Posterior vena cava (tissue), 2 donors: ENCODE results near the gene HCN2. TPM values are rescaled to one million over a fixed set of nuclear protein-coding genes. Genes with fewer than 3 reads are reported as not detected.

Experiments used
- DNase-seq: peaks from one replicate; pipeline ENCODE4 v3.0.0-alpha.2; 2020; ENCODE audit warnings: low spot score
- intact Hi-C, 2 donors: fragments of 100-400 bp; cut with DNase I; formaldehyde crosslinking; loops; one replicate each; pipeline versions ENCODE4 v1.14.1 to v1.14.2; 2022 to 2023
- total RNA-seq, 2 donors: library from RNA; stranded (reverse); fragmentation: NEBNext Ultra II Directional; extraction: Animal tissue kit (Norgen Biotek cat#: 25700); gene quantifications; one replicate each; pipeline ENCODE4 v1.2.1, GENCODE V29; 2021
- donor health status: DM: yes; HTN: yes; CAD: no.
- donor health status: DM: yes; HTN: yes; CAD: no.

HCN2 gene
- total RNA-seq, 2 donors from 2014 or later, result 0.10 to 0.37 TPM

- intact Hi-C loops, result no loop called here
Observed at GRCh38 chr19:644363-644762, 54.7 kb downstream of the HCN2 start.

DNA sequence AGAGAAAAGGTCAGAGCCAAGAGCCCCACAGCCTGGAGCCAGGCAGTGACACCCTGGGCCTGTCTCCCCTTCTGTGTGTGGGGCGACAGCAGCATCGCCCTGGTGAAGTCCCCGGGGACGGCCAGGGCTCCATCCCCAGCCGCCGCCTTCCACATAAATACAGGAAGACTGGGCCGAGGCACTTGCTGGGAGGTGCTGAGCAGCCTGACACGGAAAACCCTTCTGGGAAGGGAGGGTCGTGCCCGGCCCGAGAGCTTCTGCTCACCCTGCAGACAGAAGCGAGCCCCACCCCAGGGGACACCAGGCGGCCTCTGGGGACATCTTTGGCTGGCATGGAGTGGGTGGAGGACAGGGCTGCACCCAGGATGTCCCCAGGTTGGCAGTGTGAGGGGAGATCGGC lies 55.1 kb downstream of the HCN2 start:
- no peak for DNase-seq
- intact Hi-C loops, result no loop called here

More at GRCh38 chr19:644363-644762, 54.7 kb downstream of the HCN2 start:
- DNase-seq, result no peak

GRCh38 chr19:645912-646778 lies 56.5 kb downstream of the HCN2 start:
- intact Hi-C loops, result no loop called here
- no peak for DNase-seq

GRCh38 chr19:646779-647565 lies 57.3 kb downstream of the HCN2 start:
- intact Hi-C loops, result no loop called here
- no peak for DNase-seq

- intact Hi-C loops, result no loop called here
- no peak for DNase-seq
Observed at GRCh38 chr19:647566-648284, 58.0 kb downstream of the HCN2 start.

DNA sequence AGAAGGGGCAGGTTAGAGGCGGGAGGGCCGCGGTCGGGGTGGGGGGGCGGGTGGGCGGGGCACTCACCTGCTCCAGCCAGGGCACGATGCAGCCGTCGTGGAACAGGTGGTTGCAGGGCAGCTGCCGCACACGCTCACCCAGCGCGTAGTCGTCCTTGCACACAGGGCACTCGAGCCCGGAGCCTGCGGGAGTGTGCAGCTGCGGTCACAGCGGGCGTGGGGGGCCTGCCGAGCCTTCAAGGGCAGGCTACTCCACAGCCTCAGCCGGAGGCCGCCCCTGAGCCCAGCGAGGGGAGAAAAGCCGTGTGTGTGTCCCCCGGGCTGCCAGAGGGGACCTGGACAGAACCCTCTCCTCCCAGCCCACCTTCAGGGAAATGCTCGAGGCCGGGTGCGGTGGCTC lies 58.6 kb downstream of the HCN2 start:
- intact Hi-C loops, result no loop called here
- no peak for DNase-seq

DNA sequence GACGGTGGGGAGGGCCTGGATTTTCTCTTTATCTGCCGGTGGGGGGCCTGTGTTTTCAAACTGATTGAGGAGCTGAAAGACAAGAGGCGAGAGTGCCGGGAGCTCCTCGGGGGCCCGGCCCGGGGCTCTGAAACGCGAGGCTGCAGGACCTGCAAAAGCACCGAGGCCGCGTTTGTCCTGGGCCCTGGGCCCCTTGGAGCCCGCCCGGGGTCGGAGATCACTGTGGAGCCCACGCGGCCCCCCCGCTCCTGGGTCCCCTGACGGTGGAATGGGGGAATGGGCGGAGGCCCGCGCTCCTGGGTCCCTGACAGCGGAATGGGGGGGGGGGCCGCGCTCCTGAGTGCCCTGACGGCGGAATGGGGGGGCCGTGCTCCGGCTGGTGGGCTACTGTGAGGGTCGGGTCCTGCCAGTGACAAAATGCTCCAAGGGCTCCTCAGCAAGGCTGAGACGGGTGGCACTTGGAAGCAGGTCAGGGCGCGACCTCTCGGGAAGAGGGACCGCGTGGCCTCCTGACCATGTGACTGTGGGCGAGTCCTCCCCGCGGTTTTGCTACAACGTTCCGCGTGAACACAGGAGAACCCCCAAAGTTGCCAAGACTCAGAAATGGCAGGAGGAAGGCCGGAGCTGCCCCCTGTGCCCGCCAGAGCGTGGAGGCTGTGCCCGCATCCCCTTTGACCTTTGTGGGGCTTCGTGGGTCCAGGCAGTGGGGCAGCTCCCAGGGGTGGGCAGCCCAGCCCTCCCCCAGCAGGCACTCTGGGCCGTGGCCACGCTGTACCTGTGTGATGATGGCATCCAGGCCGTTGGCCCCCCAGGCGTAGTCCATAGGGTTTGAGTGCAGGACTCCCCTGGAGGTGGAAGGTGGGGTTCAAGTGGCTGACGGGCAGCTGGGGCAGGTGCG lies 59.5 kb downstream of the HCN2 start:
- intact Hi-C loops, result no loop called here
- DNase-seq, result no peak

GRCh38 chr19:650121-650520 lies 60.4 kb downstream of the HCN2 start:
- intact Hi-C loops, result no loop called here
- DNase-seq, result no peak

DNA sequence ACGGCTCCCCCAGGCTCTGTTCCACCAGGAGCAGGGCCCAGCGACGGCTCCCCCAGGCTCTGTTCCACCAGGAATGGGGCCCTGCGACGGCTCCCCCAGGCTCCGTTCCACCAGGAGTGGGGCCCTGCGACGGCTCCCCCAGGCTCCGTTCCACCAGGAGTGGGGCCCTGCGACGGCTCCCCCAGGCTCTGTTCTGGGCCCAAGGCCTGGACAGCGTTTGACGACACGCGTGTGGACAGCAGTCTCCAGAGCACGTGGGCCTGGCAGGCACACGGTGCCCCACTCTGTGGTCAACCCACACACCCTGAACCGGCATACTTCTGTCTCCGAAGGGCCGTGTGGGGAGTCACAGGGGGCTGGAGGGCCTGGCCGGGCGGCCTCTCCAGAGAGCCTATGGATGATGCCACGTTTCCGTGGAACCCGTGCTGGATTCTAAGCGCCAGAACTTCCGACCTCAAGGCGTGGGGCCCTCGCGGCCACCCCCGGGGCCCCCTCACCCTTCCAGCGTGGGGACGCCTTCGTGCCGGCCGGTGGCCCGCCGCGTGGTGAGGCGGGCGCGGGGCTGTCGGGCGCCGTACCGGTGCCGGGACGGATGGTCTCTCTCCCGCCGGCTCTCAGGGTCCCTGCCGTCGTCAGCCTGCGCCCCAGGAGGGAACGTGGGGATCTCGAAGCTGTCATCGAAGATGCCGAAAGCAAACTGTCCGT lies 61.6 kb downstream of the HCN2 start:
- no peak for DNase-seq
- intact Hi-C loops, result no loop called here

DNA sequence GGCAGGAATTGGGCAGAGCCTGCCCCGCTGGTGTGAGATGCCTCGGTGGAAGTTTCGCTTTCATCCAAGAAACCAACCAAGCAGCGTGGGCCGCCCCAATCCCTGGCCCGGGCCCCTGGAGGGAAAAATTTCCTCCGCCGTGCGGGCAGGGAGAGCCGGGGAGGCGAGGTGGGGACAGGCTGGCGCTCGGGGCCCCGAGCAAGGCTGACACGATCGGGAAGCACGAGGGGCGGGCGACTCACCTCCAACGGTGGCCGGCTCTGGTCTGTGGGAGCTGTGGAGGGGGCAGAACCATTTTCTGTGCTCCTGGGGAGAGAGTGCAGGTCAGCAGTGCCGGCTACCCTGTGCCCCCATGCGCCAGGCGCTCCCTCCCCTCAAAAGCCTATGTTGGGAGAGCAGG lies 62.3 kb downstream of the HCN2 start:
- DNase-seq, result no peak
- intact Hi-C loops, result no loop called here

GRCh38 chr19:652467-653389 lies 63.0 kb downstream of the HCN2 start:
- intact Hi-C loops, result no loop called here
- DNase-seq, result no peak

DNA sequence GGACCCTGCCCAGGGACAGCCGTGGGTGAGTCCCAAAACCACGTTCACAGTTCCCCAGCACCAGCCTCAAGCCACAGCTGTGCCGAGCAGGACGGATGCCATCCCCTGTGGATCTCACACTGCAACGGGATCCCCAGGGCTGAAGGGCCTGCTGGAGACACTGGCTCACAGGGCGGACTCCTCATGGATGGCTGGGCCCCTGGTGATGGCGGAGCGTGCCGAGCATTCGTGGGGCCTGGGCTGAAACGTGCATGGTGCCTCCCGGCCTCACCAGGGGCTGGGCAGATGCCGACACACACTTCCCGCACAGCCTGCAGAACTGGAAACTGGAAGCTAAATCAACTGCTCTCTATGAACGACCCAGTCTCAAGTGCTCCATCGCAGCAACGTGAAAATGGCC lies 63.7 kb downstream of the HCN2 start:
- intact Hi-C loops, result no loop called here
- no peak for DNase-seq

- intact Hi-C loops, result no loop called here
- DNase-seq, result no peak
Observed at GRCh38 chr19:655691-656090, 66.0 kb downstream of the HCN2 start.

- intact Hi-C loops, result no loop called here
- no peak for DNase-seq
Observed at GRCh38 chr19:656751-657559, 67.3 kb downstream of the HCN2 start.

DNA sequence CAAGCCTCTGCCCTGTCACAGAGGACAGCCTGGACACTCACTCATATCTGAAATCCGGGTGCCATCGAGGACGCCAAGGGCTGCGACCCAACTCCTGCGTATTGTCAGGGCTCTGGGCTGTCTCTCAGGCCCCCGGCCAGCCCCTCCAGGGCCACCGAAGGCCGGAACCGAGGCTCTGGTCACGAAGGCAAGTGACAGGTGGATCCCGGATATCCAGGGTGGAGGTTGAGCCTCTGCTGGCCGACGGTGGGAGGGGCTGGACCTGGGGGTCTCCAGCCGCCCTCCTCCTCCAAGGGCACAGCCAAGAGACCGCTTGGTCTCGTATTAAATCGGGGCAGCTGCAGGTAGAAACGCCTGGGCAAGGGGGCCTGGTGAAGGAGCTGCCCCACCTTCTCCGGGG lies 67.9 kb downstream of the HCN2 start:
- intact Hi-C loops, result no loop called here
- no peak for DNase-seq

DNA sequence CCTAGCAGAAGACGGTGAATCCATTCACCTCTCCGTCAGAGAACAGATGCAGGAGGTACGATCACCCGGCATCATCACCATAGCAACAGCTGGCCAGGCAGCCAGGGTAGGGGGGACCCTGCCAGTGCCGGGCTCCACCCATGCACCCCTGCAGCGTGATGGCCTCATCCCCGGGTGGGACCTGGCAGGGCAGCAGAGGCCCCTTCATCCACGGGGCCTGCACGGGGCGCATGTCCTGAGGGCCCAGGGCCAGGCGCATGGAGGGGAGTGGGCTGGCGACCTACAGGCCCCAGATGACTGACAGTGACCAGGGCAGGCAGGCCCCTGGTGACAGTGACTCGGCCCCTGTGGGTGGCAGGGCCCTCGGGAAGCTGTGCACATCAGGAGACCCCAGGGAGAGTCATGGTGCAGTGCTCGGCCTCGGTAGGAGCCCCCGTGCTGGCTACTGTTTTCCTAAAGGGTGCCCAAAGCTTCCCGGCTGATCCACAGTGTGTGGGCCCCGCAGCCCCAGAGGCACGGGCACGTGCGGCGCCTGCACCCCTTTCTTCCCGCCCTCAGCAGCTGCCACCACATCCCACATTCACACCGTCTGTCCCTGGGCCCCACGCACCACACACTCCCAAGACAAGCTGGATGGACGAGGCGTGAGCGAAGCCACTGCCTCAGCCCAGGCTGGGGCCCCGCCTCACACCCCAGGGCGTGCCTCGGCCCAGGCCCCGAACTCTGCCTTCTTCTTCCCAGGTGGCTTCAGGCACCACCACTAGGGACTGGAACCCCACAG lies 68.6 kb downstream of the HCN2 start:
- intact Hi-C loops, result no loop called here
- DNase-seq, result no peak
